Stimulated activated CD8-positive, alpha-beta memory T cell treated with anti-CD3 and anti-CD28 coated beads, Interleukin-7, amount 100 ng/mL, for 4 hours (primary cell): Measurements from ENCODE around the gene IL17F.

Source experiments
- DNase-seq, 2 donors: peaks; one replicate each; pipeline ENCODE4 v3.0.0-alpha.2; 2020; ENCODE audit warnings: low read depth in 2 of 2

The IL17F gene

GRCh38 chr6:52244400-52244799, at the start of gene IL17F:
Gene IL17F (minus strand): TSS chr6:52244500. CDS start chr6:52244429, 71 bp downstream.
- no peak for DNase-seq

DNA sequence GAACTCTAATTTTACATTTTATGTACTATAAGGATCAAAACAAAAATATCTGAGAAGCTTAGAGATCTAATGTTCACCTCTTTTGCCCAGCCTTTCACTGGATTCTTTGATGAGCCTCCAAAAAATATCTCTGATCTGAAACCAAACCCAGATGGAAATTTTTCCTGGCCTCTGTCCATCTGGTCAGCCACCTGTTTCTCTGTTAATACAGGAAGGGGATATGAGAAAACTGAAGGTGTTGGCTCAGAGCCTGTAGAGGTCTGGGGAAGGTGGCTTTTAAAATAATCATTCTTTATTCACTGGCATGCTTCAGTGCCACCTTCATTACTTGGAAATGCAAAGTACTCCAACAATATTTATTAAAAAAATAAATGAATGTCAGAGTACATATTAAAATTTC, 48.8 kb upstream of the IL17F start:
- DNase-seq, result no peak

DNA sequence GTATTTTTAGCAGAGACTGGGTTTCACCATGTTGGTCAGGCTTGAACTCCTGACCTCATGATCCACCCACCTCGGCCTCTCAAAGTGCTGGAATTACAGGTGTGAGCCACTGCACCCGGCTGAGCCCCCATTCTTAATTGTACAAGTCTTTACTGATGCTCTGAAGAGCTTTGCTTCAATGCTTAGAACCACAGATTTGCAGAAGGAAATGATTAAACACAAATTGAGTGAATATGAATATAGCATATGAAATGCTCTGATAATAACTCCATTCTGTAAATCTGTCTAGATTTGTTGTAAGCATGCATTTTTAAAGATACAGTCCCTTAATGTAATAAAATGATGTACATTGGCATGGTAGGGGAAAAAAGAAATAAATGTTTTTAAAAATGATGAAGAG, 44.5 kb upstream of the IL17F start:
- DNase-seq, result no peak

GRCh38 chr6:52288216-52288615, 43.9 kb upstream of the IL17F start:
- DNase-seq, result no peak

DNA sequence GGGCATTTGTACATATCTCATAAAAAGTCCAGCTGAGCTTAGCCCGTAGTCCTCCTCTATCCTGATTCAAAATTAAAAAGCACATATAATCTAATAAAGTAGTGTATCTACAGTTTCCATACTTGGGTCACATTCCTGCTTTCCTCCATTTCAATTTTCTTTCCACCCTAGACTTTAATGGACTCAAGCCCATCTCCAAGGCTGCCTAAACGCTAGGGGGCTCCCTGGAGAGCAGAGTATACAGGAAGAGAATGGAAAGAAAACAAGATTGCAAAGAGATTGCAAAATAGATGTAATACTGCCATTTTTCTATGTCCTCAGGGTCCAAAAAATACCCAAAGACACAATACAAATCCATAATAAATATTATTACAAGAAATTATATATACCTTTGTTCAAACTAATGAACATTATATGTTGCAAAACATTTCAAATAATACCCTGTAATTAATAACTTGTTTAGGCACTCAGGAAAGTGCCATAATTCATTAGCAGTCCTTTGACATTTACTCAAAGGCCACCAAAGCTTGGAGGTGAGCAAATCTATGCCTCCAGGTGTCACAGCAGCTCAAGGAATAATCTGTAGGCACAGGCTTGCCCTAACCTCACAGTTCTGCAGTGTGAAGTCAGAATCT, 42.6 kb upstream of the IL17F start:
- DNase-seq, result peak in 1 of 2 donors; percentile 24

DNA sequence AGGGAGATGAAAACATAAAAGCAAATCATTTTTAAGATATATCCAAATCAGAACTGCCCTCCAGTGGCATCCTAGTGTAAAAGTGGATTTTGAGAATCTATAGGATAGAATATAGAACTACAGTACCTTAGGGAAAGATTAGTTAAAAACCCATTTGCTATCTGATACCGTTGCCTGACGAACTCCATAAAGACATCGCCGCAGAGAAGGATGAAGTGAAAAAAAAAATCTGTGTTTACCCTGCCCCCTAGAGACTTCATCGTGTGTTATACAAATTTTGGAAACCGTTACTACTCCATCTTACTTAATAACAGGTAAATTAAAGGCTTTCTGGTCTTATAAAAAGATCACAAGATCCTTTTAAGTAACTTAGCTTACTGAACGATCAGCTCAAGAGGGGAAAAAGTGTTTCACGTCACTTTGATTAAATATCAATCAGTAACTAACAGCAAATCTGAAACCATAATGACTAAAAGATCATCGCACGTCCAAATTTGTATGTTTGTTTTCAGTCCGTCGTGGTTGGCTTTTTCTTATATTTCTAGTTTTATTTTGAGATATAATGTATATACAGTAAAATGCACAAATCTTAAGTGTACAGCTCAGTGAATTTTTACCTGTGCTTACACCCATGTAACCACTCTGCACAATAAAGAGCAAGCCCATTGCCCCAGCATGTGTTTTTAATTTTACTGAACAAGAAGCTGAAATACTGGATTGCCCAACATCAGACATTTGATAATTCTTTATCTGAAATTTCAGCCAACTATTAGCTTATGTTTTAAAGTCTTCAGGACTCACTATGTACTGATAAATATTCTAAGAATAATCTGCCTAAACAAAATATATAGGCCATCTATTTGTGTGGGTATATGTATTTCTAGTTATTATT, 41.1 kb upstream of the IL17F start:
- DNase-seq, result no peak

- DNase-seq, result peak; percentile 89 to 93
Observed at GRCh38 chr6:52284460-52285176, 40.3 kb upstream of the IL17F start, which contains the start of gene MCM3. Gene MCM3 (minus strand): TSS chr6:52284742. CDS start chr6:52284674, 68 bp downstream.

DNA sequence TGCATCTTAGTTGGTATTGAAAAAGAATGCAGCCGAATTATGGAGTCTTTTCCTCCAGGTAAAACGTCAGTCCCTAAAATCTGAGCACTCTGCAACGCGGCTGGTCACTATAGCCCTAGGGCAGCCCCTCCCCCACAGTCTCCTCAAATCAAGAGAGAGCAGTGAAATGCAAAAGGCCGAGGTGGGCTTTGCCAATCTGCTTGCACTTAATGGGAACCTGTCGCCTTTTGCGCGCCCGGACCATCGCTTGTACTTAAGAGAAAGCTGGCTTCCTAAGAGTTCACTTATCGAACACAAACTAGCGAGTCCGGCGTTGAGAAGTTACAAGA, 39.8 kb upstream of the IL17F start:
- no peak for DNase-seq

DNA sequence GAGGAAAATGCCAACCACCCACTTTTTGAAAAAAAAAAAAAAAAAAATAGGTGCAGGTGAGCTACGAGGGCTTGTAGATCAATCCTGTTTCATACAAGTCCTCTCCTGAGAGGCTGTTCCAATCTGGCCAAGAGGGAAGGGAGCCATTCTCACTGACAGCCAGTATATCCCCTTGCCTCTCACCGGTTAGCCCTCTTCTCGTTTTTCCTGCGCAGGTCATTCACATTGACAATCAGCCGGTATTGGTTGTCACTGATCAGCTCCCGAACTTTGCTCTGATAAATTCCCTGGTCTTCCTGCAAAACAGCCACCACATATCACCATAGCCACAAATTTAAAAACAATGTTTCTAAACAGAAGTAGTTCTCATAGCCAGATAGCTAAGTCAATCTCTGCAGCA, 38.8 kb upstream of the IL17F start:
- no peak for DNase-seq

DNA sequence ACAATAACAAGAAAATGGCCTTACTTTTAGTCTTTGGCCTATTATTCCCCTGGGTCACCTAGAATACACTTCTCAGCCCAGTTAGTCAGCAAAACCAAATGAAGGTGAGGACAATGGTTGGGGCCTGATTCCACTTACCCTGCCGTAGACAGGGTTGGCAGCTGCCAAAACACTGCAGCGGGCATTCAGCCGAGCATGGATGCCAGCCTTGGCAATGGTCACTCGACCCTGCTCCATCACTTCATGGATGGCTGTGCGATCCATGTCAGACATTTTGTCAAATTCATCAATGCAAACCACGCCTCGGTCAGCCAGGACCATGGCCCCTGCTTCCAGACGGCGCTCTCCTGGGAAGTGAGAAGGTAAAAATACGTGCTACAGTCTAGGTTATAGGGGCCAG, 31.8 kb upstream of the IL17F start:
- no peak for DNase-seq

DNA sequence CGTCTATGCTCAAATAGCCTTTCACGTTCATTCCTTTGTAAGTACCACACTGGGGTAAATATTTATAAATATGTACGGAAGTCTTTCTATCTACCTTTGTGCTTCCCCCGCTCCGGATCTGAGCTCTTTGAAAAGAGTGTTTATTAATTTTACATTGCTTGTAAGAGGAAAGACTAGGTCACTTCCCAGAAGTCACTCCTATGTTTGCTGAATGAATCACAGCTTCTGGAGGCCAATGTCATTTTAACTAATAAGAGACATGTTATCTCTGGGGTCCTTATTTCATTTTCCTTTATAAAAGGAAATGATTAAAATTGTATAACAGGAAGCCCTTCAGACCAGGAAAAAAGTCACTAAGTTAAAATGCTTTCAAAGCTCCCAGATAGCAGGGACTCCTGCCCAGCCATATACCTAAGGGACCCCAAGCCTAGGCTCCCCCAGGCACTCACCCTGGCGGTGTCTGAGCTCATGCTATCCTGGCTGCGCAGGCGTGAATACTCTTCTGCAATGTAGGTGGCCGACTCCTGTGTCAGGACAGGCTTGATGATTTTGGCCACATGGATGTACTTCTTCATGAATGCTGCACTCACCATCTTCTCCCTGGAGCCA, 27.7 kb upstream of the IL17F start:
- DNase-seq, result no peak

- DNase-seq, result peak; percentile 43 to 56
Observed at GRCh38 chr6:52263709-52264540, 19.6 kb upstream of the IL17F start.

- DNase-seq, result no peak
Observed at GRCh38 chr6:52262620-52263344, 18.5 kb upstream of the IL17F start.

DNA sequence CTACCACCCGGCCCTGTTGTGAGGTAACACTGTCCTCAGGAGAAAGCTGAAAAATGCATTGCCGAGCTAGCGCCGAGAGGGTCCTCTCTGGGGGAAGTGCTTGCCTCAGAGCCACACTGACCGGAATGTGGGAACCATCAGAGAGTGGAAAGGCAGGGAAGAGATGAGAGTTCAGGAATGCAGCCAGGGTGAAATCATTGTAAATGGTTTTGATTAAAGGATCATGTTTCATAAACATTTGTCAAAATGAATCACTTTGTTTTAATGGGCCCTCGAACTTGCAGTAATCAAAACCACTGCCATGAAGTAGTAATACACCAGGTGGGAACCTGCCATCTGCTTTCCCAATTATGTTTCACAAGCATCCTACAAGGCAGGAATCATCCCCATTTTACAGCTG, 16.9 kb upstream of the IL17F start:
- DNase-seq, result no peak

DNA sequence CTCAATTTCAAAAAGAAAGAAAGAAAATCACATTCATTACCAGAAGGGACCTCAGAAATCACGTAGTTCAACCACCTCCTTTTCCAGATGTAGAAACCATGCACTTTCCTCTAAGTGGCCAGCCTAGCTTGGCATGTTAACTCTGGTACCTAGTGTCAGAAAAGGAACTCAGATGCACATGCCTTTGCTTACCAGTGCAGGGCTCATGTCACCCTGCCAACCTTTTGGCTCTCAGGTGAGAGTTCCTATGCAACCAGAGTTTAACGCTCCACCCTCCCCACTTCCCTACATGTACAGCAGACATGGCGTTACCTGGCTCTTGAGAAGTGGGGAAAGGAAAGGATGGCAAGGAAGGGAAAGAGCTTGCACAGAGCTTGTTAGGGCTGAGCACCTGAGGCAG, 16.3 kb upstream of the IL17F start:
- no peak for DNase-seq

- no peak for DNase-seq
Observed at GRCh38 chr6:52255434-52255833, 11.1 kb upstream of the IL17F start.

- no peak for DNase-seq
Observed at GRCh38 chr6:52254731-52255378, 10.6 kb upstream of the IL17F start.

GRCh38 chr6:52253494-52253893, 9.2 kb upstream of the IL17F start:
- no peak for DNase-seq

- DNase-seq, result no peak
Observed at GRCh38 chr6:52251113-52251512, 6.8 kb upstream of the IL17F start.

- no peak for DNase-seq
Observed at GRCh38 chr6:52249078-52249477, 4.8 kb upstream of the IL17F start.
